K562 (cell line): ENCODE data around the gene RNU5D-1. TPM values are rescaled to one million over a fixed set of nuclear protein-coding genes. Genes with fewer than 3 reads are reported as not detected.

Experiments used
- AFF4 ChIP-seq: sonication (generic); formaldehyde crosslinking; IDR thresholded peaks from 2 replicates; pipeline ENCODE4 v1.8.0; 2023; ENCODE audit warnings: mild to moderate bottlenecking, missing genetic modification reagents
- CHAMP1 ChIP-seq: fragments of 450-650 bp; IDR thresholded peaks from 2 replicates; pipeline ENCODE4 v1.6.1; 2016; ENCODE audit warnings: mild to moderate bottlenecking
- ESRRA ChIP-seq: fragments of 450-650 bp; IDR thresholded peaks from 2 replicates; pipeline ENCODE4 v1.6.1; 2014; ENCODE audit warnings: low read depth, mild to moderate bottlenecking, moderate library complexity, borderline replicate concordance
- ETV6 ChIP-seq, 3 experiments: fragments of 150-350 bp in 1 of 3; sonication (generic) in 1 of 3; formaldehyde crosslinking in 1 of 3; IDR thresholded peaks; 2 replicates each; pipeline versions ENCODE4 v1.6.1 to v1.8.0; 2014 to 2022; ENCODE audit warnings: borderline replicate concordance in 2 of 3, low read depth in 2 of 3, antibody characterized with exemption in 1 of 3, low read length in 1 of 3, mild to moderate bottlenecking in 1 of 3, missing genetic modification reagents in 1 of 3
- RAD21 ChIP-seq, 2 experiments: fragments of 250-450 bp in 1 of 2; fragments of 450-650 bp in 1 of 2; sonication (Bioruptor Pico) in 1 of 2; formaldehyde crosslinking in 1 of 2; IDR thresholded peaks in 1 of 2; conservative IDR thresholded peaks in 1 of 2; 2 replicates each; pipeline versions ENCODE4 v1.4.0 to v1.8.0; 2020 to 2022; ENCODE audit warnings: mild to moderate bottlenecking in 2 of 2, moderate library complexity in 1 of 2
- ZNF778 ChIP-seq: fragments of 450-650 bp; formaldehyde crosslinking; IDR thresholded peaks from 2 replicates; pipeline ENCODE4 v1.4.0; 2020; ENCODE audit warnings: mild to moderate bottlenecking, moderate library complexity
- polyA plus RNA-seq, 8 experiments: library from polyadenylated mRNA; depleted of rRNA in 4 of 8; stranded (reverse) in 5 of 8; unstranded in 3 of 8; fragments of >200 nt; fragmentation: Nextera tagmentation in 2 of 8; fragmentation: Illumina TruSeq in 1 of 8; extraction: Ambion mirVana in 2 of 8; extraction: Trizol in 1 of 8; gene quantifications; 2 replicates each; pipeline versions ENCODE4 v1.2.1 to v1.2.3, GENCODE V29; 2011 to 2014; ENCODE audit warnings: inconsistent platforms in 1 of 8, missing spikeins in 1 of 8
- total RNA-seq, 7 experiments: library from RNA; depleted of rRNA in 6 of 7; stranded (reverse); fragments of >200 nt in 6 of 7; fragmentation: Illumina TruSeq in 2 of 7; extraction: Trizol in 2 of 7; gene quantifications; 2 replicates each; pipeline versions ENCODE4 v1.2.1 to v1.2.3, GENCODE V29; 2011 to 2021; ENCODE audit warnings: low replicate concordance in 1 of 7
- TF ChIP-seq, protein P1 (sequence below): fragments of 450-650 bp; conservative IDR thresholded peaks from 2 replicates; pipeline ENCODE4 v1.6.1; 2016; ENCODE audit warnings: missing genetic modification characterization, low read depth, mild to moderate bottlenecking, missing compliant biosample characterization, moderate library complexity

RNU5D-1 gene
- total and polyA plus RNA-seq, 9 of the 15 experiments (the other 6 are each of a cell fraction or from before 2014, with no cell fraction given) = under 0.01 TPM; not detected in 8

DNA sequence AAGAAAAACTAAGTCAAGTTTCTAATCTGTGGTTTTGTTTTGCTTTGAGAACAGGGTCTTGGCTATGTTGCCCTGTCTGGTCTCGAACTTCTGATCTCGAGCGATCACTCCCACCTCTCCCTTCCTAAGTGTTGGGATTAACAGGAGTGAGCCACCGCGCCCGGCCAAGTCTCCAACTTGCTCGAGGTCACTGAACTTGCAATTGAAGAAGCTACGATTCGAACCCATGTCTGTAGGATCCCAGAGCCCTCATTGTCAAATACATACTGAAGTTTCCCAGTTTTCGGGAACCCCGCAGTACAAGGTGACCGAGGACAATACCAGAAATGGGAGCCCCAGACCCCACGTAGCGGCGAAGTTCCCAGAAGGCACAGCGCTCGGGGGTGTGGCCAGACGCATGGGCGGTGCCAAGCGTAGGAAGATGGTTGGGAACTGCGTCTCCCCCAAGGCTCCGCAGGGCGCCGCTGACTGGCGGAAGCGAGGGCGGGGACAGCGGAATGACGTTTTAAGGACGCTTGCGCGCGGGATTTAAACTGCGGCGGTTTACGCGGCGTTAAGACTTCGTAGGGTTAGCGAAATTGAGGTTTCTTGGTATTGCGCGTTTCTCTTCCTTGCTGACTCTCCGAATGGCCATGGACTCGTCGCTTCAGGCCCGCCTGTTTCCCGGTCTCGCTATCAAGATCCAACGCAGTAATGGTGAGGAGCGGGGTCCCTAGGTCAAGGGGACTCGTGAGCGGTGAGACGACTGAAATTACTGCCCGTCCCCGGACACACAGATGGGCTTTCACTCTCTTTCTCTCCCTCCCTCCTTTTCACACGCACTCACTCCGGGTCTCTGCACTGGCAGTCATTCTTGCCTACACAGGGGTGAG, 8.6 kb upstream of the RNU5D-1 start, which contains the start of gene KIF2C (continued):
- TF ChIP-seq CHAMP1 = 0 out of 2 replicates have a peak, but pooled peaks have one; percentile 34
- TF ChIP-seq ZNF778 = no peak
- TF ChIP-seq ETV6 (IDR thresholded peaks at IDR 0.05; ENCODE audit: borderline replicate concordance in 1 of 2, low read depth in 2 of 2, low read length in 1 of 2) = peak in 1 of 2 experiments; percentile 44; a peak in 1 of 4 replicates
- no peak for TF ChIP-seq ETV6 (CRISPR knock-in tag; IDR thresholded peaks at IDR 0.05; ENCODE audit: borderline replicate concordance)
- TF ChIP-seq ESRRA = peak; percentile 94
- no peak for TF ChIP-seq RAD21 (CRISPR knock-in tag; conservative IDR thresholded peaks at IDR 0.05 in 1 of 2, IDR thresholded peaks at IDR 0.05 in 1 of 2)
- TF ChIP-seq, protein P1, sequence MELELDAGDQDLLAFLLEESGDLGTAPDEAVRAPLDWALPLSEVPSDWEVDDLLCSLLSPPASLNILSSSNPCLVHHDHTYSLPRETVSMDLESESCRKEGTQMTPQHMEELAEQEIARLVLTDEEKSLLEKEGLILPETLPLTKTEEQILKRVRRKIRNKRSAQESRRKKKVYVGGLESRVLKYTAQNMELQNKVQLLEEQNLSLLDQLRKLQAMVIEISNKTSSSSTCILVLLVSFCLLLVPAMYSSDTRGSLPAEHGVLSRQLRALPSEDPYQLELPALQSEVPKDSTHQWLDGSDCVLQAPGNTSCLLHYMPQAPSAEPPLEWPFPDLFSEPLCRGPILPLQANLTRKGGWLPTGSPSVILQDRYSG (tag) = no peak
- TF ChIP-seq AFF4 (CRISPR knock-in tag) = peak; percentile 22; the same call in 1 of the 2 replicates
